AG10803 (cell line): ENCODE results near the gene GRM4.

Experiments used
- DNase-seq: peaks from one replicate; pipeline ENCODE4 v3.0.0; 2010; ENCODE audit warnings: low read depth
- H3K4me3 ChIP-seq: 2 replicates; pipeline ENCODE4 v1.5.1; 2011; ENCODE audit warnings: mild to moderate bottlenecking, low read length, control low read depth
- TF ChIP-seq, protein P1 (sequence below): conservative IDR thresholded peaks from 2 replicates; pipeline ENCODE4 v1.5.1; 2011; ENCODE audit warnings: mild to moderate bottlenecking, low read length, control low read depth, inconsistent platforms

The GRM4 gene

GRCh38 chr6:34172961-34173775 is 27.3 kb upstream of the GRM4 start:
- H3K4me3 ChIP-seq: no peak overlapping the region
- TF ChIP-seq, protein P1, sequence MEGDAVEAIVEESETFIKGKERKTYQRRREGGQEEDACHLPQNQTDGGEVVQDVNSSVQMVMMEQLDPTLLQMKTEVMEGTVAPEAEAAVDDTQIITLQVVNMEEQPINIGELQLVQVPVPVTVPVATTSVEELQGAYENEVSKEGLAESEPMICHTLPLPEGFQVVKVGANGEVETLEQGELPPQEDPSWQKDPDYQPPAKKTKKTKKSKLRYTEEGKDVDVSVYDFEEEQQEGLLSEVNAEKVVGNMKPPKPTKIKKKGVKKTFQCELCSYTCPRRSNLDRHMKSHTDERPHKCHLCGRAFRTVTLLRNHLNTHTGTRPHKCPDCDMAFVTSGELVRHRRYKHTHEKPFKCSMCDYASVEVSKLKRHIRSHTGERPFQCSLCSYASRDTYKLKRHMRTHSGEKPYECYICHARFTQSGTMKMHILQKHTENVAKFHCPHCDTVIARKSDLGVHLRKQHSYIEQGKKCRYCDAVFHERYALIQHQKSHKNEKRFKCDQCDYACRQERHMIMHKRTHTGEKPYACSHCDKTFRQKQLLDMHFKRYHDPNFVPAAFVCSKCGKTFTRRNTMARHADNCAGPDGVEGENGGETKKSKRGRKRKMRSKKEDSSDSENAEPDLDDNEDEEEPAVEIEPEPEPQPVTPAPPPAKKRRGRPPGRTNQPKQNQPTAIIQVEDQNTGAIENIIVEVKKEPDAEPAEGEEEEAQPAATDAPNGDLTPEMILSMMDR: no peak
- DNase-seq: no peak

GRCh38 chr6:34170346-34170745 is 24.5 kb upstream of the GRM4 start:
- DNase-seq: no peak
- no peak overlapping the region for H3K4me3 ChIP-seq
- TF ChIP-seq, protein P1: no peak

- no peak for DNase-seq
- H3K4me3 ChIP-seq: no peak overlapping the region
- TF ChIP-seq, protein P1: no peak
These were observed 24.0 kb upstream of the GRM4 start for GRCh38 chr6:34169897-34170296.

- DNase-seq: no peak
- TF ChIP-seq, protein P1: no peak
- no peak overlapping the region for H3K4me3 ChIP-seq
These were observed 16.1 kb upstream of the GRM4 start for GRCh38 chr6:34161857-34162515.

GRCh38 chr6:34159844-34160243 is 14.0 kb upstream of the GRM4 start:
- H3K4me3 ChIP-seq: no peak overlapping the region
- no peak for DNase-seq
- TF ChIP-seq, protein P1: no peak

- no peak for DNase-seq
- TF ChIP-seq, protein P1: no peak
- no peak overlapping the region for H3K4me3 ChIP-seq
These were observed 13.0 kb upstream of the GRM4 start for GRCh38 chr6:34158876-34159275.

- H3K4me3 ChIP-seq: no peak overlapping the region
- TF ChIP-seq, protein P1: no peak
- DNase-seq: no peak
These were observed 12.0 kb upstream of the GRM4 start for GRCh38 chr6:34157851-34158250.
